Endothelial cell of umbilical vein (primary cell): ENCODE data around the gene NPLOC4. TPM values are rescaled to one million over a fixed set of nuclear protein-coding genes. Genes with fewer than 3 reads are reported as not detected.

Experiments used
- BruUV-seq: library from RNA; stranded (reverse); fragments of 400-500 nt; replicated peaks from 2 replicates; lab custom pipeline; 2021; lab: Mats Ljungman, UMichigan
- CTCF ChIA-PET: fragments of 300-600, 350-600 bp; sonication (Branson Sonifier 250); formaldehyde crosslinking; loops from one replicate; lab custom pipeline; 2021; ENCODE audit warnings: antibody characterized with exemption, inconsistent platforms; lab: Charles Lee
- POLR2A ChIA-PET: fragments of 300-600, 350-600 bp; sonication (Branson Sonifier 250); formaldehyde crosslinking; loops from one replicate; lab custom pipeline; 2021; ENCODE audit warnings: antibody characterized with exemption, inconsistent platforms; lab: Charles Lee
- DNase-seq: peaks from one replicate; pipeline ENCODE4 v3.0.0-alpha.2; 2011; ENCODE audit warnings: low read depth, low spot score
- FAIRE-seq: peaks from 2 replicates; lab custom pipeline; 2011; peaks lifted over from hg19 to GRCh38; lab: Jason Lieb, UNC
- H2AFZ ChIP-seq: 2 replicates; pipeline ENCODE4 v1.6.0; 2012; ENCODE audit warnings: low read depth, low read length, control low read depth, inconsistent platforms
- H3K27ac ChIP-seq: 2 replicates; pipeline ENCODE4 v1.5.1; 2011; ENCODE audit warnings: low read depth, mild to moderate bottlenecking, control low read depth, low read length, moderate library complexity; ENCODE audit not compliant: insufficient read depth
- H3K27me3 ChIP-seq, 2 experiments: 2 replicates each; pipeline versions ENCODE4 v1.6.0 to v1.6.1; 2011; ENCODE audit warnings: low read length in 2 of 2, mixed read lengths in 1 of 2; ENCODE audit not compliant: control insufficient read depth in 2 of 2, insufficient read depth in 2 of 2
- H3K36me3 ChIP-seq, 2 experiments: 2 replicates in 1 of 2; 3 replicates in 1 of 2; pipeline ENCODE4 v1.5.1; 2011; ENCODE audit warnings: low read length in 2 of 2, mild to moderate bottlenecking in 1 of 2, moderate library complexity in 1 of 2; ENCODE audit not compliant: control insufficient read depth in 2 of 2, insufficient read depth in 2 of 2; ENCODE audit errors: extremely low read depth in 1 of 2
- H3K4me1 ChIP-seq: 3 replicates; pipeline ENCODE4 v1.5.1; 2011; ENCODE audit warnings: mild to moderate bottlenecking, low read length; ENCODE audit not compliant: control insufficient read depth, insufficient read depth; ENCODE audit errors: extremely low read depth
- H3K4me2 ChIP-seq: 2 replicates; pipeline ENCODE4 v1.6.1; 2011; ENCODE audit warnings: low read length, control low read depth, mixed read lengths; ENCODE audit not compliant: insufficient read depth
- H3K4me3 ChIP-seq, 3 experiments: fragments of 200-600 bp in 1 of 3; sonication (generic), shearing (Covaris generic) in 1 of 3; replicated peaks in 1 of 3; 2 replicates each; pipeline ENCODE4 v1.5.1; 2011 to 2016; ENCODE audit warnings: control low read depth in 3 of 3, low read length in 3 of 3, mild to moderate bottlenecking in 2 of 3, inconsistent platforms in 1 of 3, low read depth in 1 of 3, moderate library complexity in 1 of 3; ENCODE audit not compliant: insufficient read depth in 1 of 3
- H3K79me2 ChIP-seq: 2 replicates; pipeline ENCODE4 v1.6.0; 2012; ENCODE audit warnings: low read length, inconsistent platforms; ENCODE audit not compliant: control insufficient read depth, insufficient read depth
- H3K9ac ChIP-seq: replicated peaks from 2 replicates; pipeline ENCODE3; 2011; ENCODE audit warnings: low read length, control low read depth; ENCODE audit not compliant: insufficient read depth; ENCODE audit errors: extremely low read depth
- H3K9me1 ChIP-seq: replicated peaks from 3 replicates; pipeline ENCODE4 v1.6.0; 2011; ENCODE audit warnings: mild to moderate bottlenecking, low read length; ENCODE audit not compliant: control insufficient read depth, insufficient read depth; ENCODE audit errors: extremely low read depth
- H3K9me3 ChIP-seq: replicated peaks from 2 replicates; pipeline ENCODE4 v1.5.1; 2012; ENCODE audit warnings: low read length, inconsistent platforms; ENCODE audit not compliant: control insufficient read depth, insufficient read depth
- H4K20me1 ChIP-seq: replicated peaks from 2 replicates; pipeline ENCODE3; 2011; ENCODE audit warnings: mild to moderate bottlenecking, low read length; ENCODE audit not compliant: control insufficient read depth, insufficient read depth; ENCODE audit errors: extremely low read depth
- CTCF ChIP-seq, 2 donors: IDR thresholded peaks; 1 replicate in 1 of 2; 2 replicates in 1 of 2; pipeline ENCODE4 v1.5.1; 2011; ENCODE audit warnings: low read length in 2 of 2, mild to moderate bottlenecking in 2 of 2, moderate library complexity in 2 of 2, control low read depth in 1 of 2, inconsistent platforms in 1 of 2, low read depth in 1 of 2; ENCODE audit not compliant: insufficient read depth in 1 of 2; ENCODE audit errors: extremely low read depth in 1 of 2
- EZH2 ChIP-seq: IDR thresholded peaks from 2 replicates; pipeline ENCODE4 v1.6.1; 2012; ENCODE audit warnings: borderline replicate concordance, low read depth, mild to moderate bottlenecking, moderate library complexity, low read length, inconsistent platforms; ENCODE audit not compliant: severe bottlenecking
- FOS ChIP-seq: IDR thresholded peaks from 2 replicates; pipeline ENCODE4 v1.6.1; 2011; ENCODE audit warnings: mild to moderate bottlenecking, low read length, moderate library complexity, borderline replicate concordance; ENCODE audit not compliant: insufficient read depth
- GATA2 ChIP-seq: IDR thresholded peaks from 2 replicates; pipeline ENCODE4 v1.7.0; 2011; ENCODE audit warnings: low read depth, mild to moderate bottlenecking, moderate library complexity, mixed read lengths, low read length; ENCODE audit not compliant: insufficient read length, insufficient read depth
- JUN ChIP-seq: IDR thresholded peaks from 2 replicates; pipeline ENCODE4 v1.6.1; 2011; ENCODE audit warnings: borderline replicate concordance, low read depth; ENCODE audit not compliant: insufficient read length, insufficient read depth
- MAX ChIP-seq: IDR thresholded peaks from 2 replicates; pipeline ENCODE4 v1.6.1; 2011; ENCODE audit not compliant: insufficient read depth, insufficient read length
- MYC ChIP-seq: IDR thresholded peaks from one replicate; pipeline ENCODE4 v1.6.1; 2011; ENCODE audit warnings: mild to moderate bottlenecking, low read depth, low read length
- POLR2A ChIP-seq: IDR thresholded peaks from 2 replicates; pipeline ENCODE4 v1.6.1; 2012; ENCODE audit warnings: low read depth, mild to moderate bottlenecking, control low read depth, low read length
- POLR2AphosphoS5 ChIP-seq: IDR thresholded peaks from 2 replicates; pipeline ENCODE4 v1.6.1; 2012; ENCODE audit warnings: low read depth, mild to moderate bottlenecking, control low read depth, low read length, moderate library complexity; ENCODE audit not compliant: insufficient read depth
- dilution Hi-C: fragments of 300-500 bp; cut with MboI; formaldehyde crosslinking; loops from one replicate; pipeline ENCODE4 v1.15.0; 2019; ENCODE audit warnings: low sequenced_read_pairs; ENCODE audit not compliant: extremely low pct_ligation_motif_present
- intact Hi-C: fragments of 100-400 bp; cut with micrococcal nuclease; formaldehyde crosslinking; loops from one replicate; pipeline ENCODE4 v1.10.0; 2022
- polyA plus RNA-seq, 4 experiments: library from polyadenylated mRNA; depleted of rRNA in 3 of 4; stranded (reverse) in 3 of 4; unstranded in 1 of 4; fragments of >200 nt; gene quantifications; 2 replicates each; pipeline versions ENCODE4 v1.2.1 to v1.2.3, GENCODE V29; 2011 to 2012; ENCODE audit warnings: missing spikeins in 1 of 4
- total RNA-seq: library from RNA; stranded (reverse); gene quantifications from 2 replicates; pipeline ENCODE4 v1.2.3, GENCODE V29; 2021

NPLOC4 gene
- total and polyA plus RNA-seq, 2 donors (not counting 3 experiments of a cell fraction or from before 2014, with no cell fraction given), result 150 to 175 TPM

GRCh38 chr17:81528384-81528650 lies 108.6 kb downstream of the NPLOC4 start:
- Histone ChIP-seq H4K20me1 (no peaks in the 10 kb centered on the region), H2AFZ (no peak overlapping the region), H3K36me3 (no peaks in the 10 kb centered on the region), H3K27ac (no peak overlapping the region), H3K4me1 (no peaks in the 10 kb centered on the region), H3K9ac (no peak overlapping the region), H3K9me3 (no peaks in the 10 kb centered on the region), H3K4me2 (no peak overlapping the region), H3K4me3 (no peak overlapping the region), H3K9me1 (no peaks in the 10 kb centered on the region), H3K27me3 (no peaks in the 10 kb centered on the region), H3K79me2 (no peaks in the 10 kb centered on the region)
- FAIRE-seq, result no peak
- dilution Hi-C loops, result no loop called here
- no peak for TF ChIP-seq JUN
- no peak for TF ChIP-seq POLR2A
- no peak for TF ChIP-seq GATA2
- no peak for TF ChIP-seq MYC
- no peak for TF ChIP-seq POLR2AphosphoS5
- no peak for TF ChIP-seq CTCF (IDR thresholded peaks at IDR 0.05; ENCODE audit: extremely low read depth in 1 of 2, insufficient read depth in 1 of 2, low read depth in 1 of 2, low read length in 2 of 2)
- TF ChIP-seq FOS, result no peak
- TF ChIP-seq MAX, result no peak
- TF ChIP-seq EZH2, result no peak
- DNase-seq, result no peak
- BruUV-seq, result no TSS peak
- ChIA-PET POLR2A (no interaction called here), CTCF (interaction anchor here (1.1 to 1.8 kb wide), 2 partner anchors 9 to 73 kb away, joined by 3 to 7 read pairs; no protein-coding TSS in a partner anchor)
- intact Hi-C loops, result no loop called here
